Body of pancreas (tissue), 4 donors: Measurements from ENCODE around the gene CTLA4. TPM values are rescaled to one million over a fixed set of nuclear protein-coding genes. Genes with fewer than 3 reads are reported as not detected.

Experiments
- ATAC-seq: fragments of 150-250 bp; one replicate; pipeline ENCODE4 v1.9.1; 2016
- DNase-seq, 4 donors: peaks; one replicate each; pipeline ENCODE4 v3.0.0-alpha.2; 2019
- H3K27ac ChIP-seq, 4 donors: fragments of 200-600 bp; sonication (generic); 1 replicate in 3 of 4; 2 replicates in 1 of 4; pipeline versions ENCODE4 v1.5.1 to v1.6.1; 2016 to 2019; ENCODE audit warnings: mild to moderate bottlenecking in 1 of 4, mixed read lengths in 1 of 4, moderate library complexity in 1 of 4
- H3K27me3 ChIP-seq, 2 donors: fragments of 200-600 bp; sonication (generic); one replicate each; pipeline ENCODE4 v1.6.0; 2016; ENCODE audit warnings: mild to moderate bottlenecking in 1 of 2
- H3K36me3 ChIP-seq, 2 donors: fragments of 200-600 bp; sonication (generic); replicated peaks in 1 of 2; 2 replicates each; pipeline ENCODE4 v1.5.1; 2016; ENCODE audit warnings: low read depth in 2 of 2; ENCODE audit not compliant: insufficient read depth in 1 of 2
- H3K4me1 ChIP-seq: fragments of 200-600 bp; sonication (generic); one replicate; pipeline ENCODE4 v1.6.0; 2016
- H3K4me3 ChIP-seq, 2 donors: fragments of 200-600 bp; sonication (generic); 1 replicate in 1 of 2; 2 replicates in 1 of 2; pipeline ENCODE4 v1.5.1; 2016 to 2019
- H3K9me3 ChIP-seq, 3 donors: fragments of 200-600 bp; sonication (generic); 1 replicate in 2 of 3; 2 replicates in 1 of 3; pipeline ENCODE4 v1.5.1; 2016
- POLR2A ChIP-seq, 3 donors: fragments of 450-650 bp; IDR thresholded peaks; one replicate each; pipeline ENCODE4 v1.6.1; 2016; ENCODE audit warnings: antibody characterized with exemption in 3 of 3, mild to moderate bottlenecking in 2 of 3
- WGBS, 2 donors: methylation state at CpG; one replicate each; pipeline ENCODE4 v1.1.5; 2017; 5-methylcytosine and 5-hydroxymethylcytosine counted together
- intact Hi-C: fragments of 100-400 bp; cut with DNase I; formaldehyde crosslinking; loops from one replicate; pipeline ENCODE4 v1.15.1; 2023
- total RNA-seq, 2 donors: library from RNA; depleted of rRNA; stranded (reverse); fragments of >200 nt; gene quantifications; one replicate each; pipeline ENCODE4 v1.1.0, GENCODE V29; 2016
- TF ChIP-seq, protein P1 (sequence below), 7 experiments: fragments of 450-650 bp in 4 of 7; fragments of 200-600 bp in 3 of 7; sonication (generic) in 3 of 7; IDR thresholded peaks; one replicate each; pipeline ENCODE4 v1.5.1; 2016 to 2019; ENCODE audit warnings: antibody characterized with exemption in 7 of 7

The CTLA4 gene
- total RNA-seq, 2 donors from 2014 or later, result not detected

DNA sequence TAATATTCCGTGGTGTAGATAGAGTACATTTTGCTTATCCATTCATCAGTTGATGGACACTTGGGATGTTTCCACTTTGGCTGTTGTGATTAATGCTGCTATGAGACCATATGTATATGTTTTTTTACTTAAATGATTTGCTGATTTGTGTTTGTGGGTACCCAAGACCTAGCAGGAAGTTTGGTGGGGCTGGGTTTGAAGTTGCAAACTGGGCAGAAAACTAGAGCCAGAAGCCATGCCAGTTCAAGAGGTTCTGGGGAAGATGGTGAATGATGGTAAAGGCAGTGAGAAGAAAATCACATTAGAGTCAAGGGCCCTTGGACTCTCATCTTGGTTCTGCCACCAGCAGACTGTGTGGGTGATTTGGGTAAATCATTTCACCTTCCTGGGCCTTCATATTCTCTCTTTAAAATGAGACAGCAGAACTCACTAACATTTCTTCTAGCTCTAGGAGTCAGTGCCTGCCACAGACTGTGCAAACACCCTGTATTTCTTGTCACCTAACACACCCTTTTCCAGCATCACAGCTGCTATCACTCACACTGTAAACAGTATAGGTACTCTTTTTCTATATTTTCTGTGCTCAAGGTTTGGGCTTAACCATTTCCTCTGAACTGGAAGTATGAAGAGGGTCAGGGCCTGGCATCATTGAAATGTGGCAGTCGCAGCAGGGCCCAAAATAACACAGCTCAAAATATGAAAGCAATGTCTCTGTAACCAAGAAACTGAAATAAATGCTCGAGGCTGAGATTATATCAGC, 8.4 kb upstream of the CTLA4 start:
- DNase-seq (no peak), ATAC-seq (no peak)
- no peak for TF ChIP-seq POLR2A (IDR thresholded peaks at IDR 0.05)
- TF ChIP-seq, protein P1, sequence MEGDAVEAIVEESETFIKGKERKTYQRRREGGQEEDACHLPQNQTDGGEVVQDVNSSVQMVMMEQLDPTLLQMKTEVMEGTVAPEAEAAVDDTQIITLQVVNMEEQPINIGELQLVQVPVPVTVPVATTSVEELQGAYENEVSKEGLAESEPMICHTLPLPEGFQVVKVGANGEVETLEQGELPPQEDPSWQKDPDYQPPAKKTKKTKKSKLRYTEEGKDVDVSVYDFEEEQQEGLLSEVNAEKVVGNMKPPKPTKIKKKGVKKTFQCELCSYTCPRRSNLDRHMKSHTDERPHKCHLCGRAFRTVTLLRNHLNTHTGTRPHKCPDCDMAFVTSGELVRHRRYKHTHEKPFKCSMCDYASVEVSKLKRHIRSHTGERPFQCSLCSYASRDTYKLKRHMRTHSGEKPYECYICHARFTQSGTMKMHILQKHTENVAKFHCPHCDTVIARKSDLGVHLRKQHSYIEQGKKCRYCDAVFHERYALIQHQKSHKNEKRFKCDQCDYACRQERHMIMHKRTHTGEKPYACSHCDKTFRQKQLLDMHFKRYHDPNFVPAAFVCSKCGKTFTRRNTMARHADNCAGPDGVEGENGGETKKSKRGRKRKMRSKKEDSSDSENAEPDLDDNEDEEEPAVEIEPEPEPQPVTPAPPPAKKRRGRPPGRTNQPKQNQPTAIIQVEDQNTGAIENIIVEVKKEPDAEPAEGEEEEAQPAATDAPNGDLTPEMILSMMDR (IDR thresholded peaks at IDR 0.05), result no peak

DNA sequence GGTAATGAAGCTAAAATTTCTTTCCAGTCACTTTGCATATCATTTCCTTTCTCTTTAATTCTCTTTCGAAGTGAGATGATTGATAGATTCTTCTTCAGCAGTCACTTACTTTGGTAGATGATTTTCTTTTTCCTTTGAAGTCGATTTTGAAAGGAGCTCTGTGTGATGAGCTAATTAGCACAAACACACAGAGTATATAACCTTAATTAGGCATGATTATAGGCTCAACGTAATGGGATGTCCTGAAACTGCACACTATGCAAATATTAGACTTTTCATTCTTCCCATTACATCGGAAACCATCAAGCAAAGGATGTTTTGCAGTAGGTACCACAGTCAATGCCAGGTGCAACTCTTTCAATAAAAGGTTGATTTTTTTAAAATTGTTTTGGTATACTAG, 6.4 kb upstream of the CTLA4 start:
- Histone ChIP-seq H3K4me1 (no peaks in the 10 kb centered on the region), H3K27ac (no peak overlapping the region), H3K4me3 (no peak overlapping the region), H3K9me3 (no peaks in the 10 kb centered on the region), H3K27me3 (no peaks in the 10 kb centered on the region), H3K36me3 (no peaks in the 10 kb centered on the region)
- TF ChIP-seq POLR2A (IDR thresholded peaks at IDR 0.05), result no peak
- TF ChIP-seq, protein P1 (IDR thresholded peaks at IDR 0.05), result no peak
- ATAC-seq, result no peak
- 45 to 50% methylated on average over 4 of the region's 4 CpGs for WGBS, 2 donors
- intact Hi-C loops, result no loop called here
- DNase-seq, result no peak

More for the DNA sequence above, 8.4 kb upstream of the CTLA4 start:
- Histone ChIP-seq H3K27me3 (no peaks in the 10 kb centered on the region), H3K4me3 (no peak overlapping the region), H3K36me3 (no peaks in the 10 kb centered on the region), H3K4me1 (no peaks in the 10 kb centered on the region), H3K9me3 (no peaks in the 10 kb centered on the region), H3K27ac (no peak overlapping the region)
- WGBS, 2 donors, result 83 to 85% methylated on average over 3 of the region's 3 CpGs
- intact Hi-C loops, result no loop called here

DNA sequence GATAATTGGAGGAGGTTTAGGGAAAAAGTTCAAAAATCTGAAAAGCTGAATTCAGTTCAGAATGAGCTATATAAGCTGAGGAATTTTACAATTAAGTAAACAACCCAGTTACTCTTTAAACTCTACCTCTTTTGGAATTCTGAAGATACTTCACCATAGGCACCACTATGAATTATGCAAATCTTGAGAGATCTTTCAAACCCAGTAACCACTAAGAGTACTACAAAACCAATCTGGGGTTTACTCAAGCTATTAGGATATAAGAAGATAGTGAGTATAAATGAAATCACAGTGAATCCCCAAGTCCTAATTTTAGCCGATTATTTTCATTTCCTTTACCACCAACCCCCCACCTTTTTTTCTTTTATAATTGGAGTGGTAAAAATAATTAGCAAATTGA, 6.0 kb upstream of the CTLA4 start:
- TF ChIP-seq, protein P1 (IDR thresholded peaks at IDR 0.05), result no peak
- no peak for TF ChIP-seq POLR2A (IDR thresholded peaks at IDR 0.05)
- Histone ChIP-seq H3K9me3 (no peaks in the 10 kb centered on the region), H3K27me3 (no peaks in the 10 kb centered on the region), H3K27ac (no peak overlapping the region), H3K36me3 (no peaks in the 10 kb centered on the region), H3K4me1 (no peaks in the 10 kb centered on the region), H3K4me3 (no peak overlapping the region)
- WGBS, 2 donors, result 66 to 69% methylated on average over 1 of the region's 1 CpG
- intact Hi-C loops, result no loop called here
- no peak for ATAC-seq
- DNase-seq, result no peak

DNA sequence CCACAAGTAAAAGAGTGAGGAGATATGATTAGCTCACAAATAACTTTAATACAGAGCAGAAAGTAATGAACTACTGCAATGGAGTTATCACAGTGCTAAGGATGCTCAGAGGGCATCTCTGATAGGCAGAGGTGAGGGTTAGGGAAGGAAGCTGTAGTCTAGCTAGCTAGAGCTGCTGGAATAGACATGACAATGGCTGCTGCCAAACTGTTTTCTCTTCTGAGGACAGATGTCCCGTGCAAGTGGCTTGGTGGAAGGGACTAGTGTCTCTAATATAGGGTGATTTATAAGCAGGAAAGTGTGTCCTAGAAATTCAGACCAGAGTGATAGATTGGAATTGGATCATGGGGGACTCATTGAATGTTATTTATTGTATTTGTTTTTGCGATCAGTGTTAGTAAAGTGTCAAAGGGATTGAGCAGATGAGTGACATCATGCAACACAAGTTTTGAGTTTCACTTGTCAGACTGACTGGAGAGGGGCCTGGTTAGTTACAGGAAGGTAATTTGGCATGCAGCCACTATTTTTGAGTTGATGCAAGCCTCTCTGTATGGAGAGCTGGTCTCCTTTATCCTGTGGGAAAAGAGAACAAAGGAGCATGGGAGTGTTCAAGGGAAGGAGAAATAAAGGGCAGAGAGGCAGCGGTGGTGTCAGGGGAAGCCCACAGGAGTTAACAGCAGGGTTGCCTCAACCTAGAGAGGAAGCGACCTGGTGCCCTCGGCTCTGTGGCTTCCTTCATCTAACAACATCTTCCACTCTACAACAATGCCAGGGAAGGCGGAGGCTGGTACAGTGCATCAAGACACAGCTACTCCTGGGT, 1.9 kb downstream of the CTLA4 start:
- intact Hi-C loops, result no loop called here
- no peaks in the 10 kb centered on the region for H3K4me1 ChIP-seq
- WGBS, 2 donors, result 62 to 75% methylated on average over 6 of the region's 6 CpGs
- no peaks in the 10 kb centered on the region for H3K36me3 ChIP-seq
- no peaks in the 10 kb centered on the region for H3K9me3 ChIP-seq
- no peaks in the 10 kb centered on the region for H3K27me3 ChIP-seq
- TF ChIP-seq, protein P1 (IDR thresholded peaks at IDR 0.05), result no peak
- ATAC-seq (no peak), DNase-seq (peak in 1 of 4 donors; percentile 4)
- no peak overlapping the region for H3K27ac ChIP-seq
- no peak overlapping the region for H3K4me3 ChIP-seq
